Aorta (tissue), 5 donors: Measurements from ENCODE around the gene TGFBI. TPM values are rescaled to one million over a fixed set of nuclear protein-coding genes. Genes with fewer than 3 reads are reported as not detected.

Experiments used
- ATAC-seq: fragments of 200-7000 bp; cut with Tn5 transposase; one replicate; pipeline ENCODE4 v1.9.1; 2022; ENCODE audit warnings: moderate library complexity; ENCODE audit not compliant: low FRiP score
- DNase-seq, 2 donors: peaks; one replicate each; pipeline ENCODE4 v3.0.0-alpha.2; 2020
- H3K27ac ChIP-seq, 2 donors: one replicate each; pipeline ENCODE4 v1.5.1; 2013; ENCODE audit warnings: low read length in 2 of 2, mild to moderate bottlenecking in 2 of 2, moderate library complexity in 2 of 2, control low read depth in 1 of 2, inconsistent platforms in 1 of 2, low read depth in 1 of 2
- H3K27me3 ChIP-seq, 2 donors: one replicate each; pipeline ENCODE4 v1.6.1; 2013; ENCODE audit warnings: control low read depth in 1 of 2, low read length in 1 of 2, mild to moderate bottlenecking in 1 of 2, moderate library complexity in 1 of 2; ENCODE audit not compliant: insufficient read depth in 2 of 2, control insufficient read depth in 1 of 2
- H3K36me3 ChIP-seq, 2 donors: one replicate each; pipeline ENCODE4 v1.6.1; 2013; ENCODE audit warnings: control low read depth in 1 of 2, low read length in 1 of 2, mild to moderate bottlenecking in 1 of 2; ENCODE audit not compliant: insufficient read depth in 2 of 2, control insufficient read depth in 1 of 2
- H3K4me1 ChIP-seq, 2 donors: one replicate each; pipeline ENCODE4 v1.6.1; 2013; ENCODE audit warnings: low read length in 2 of 2, control low read depth in 1 of 2, mild to moderate bottlenecking in 1 of 2, moderate library complexity in 1 of 2; ENCODE audit not compliant: insufficient read depth in 2 of 2, control insufficient read depth in 1 of 2
- H3K4me3 ChIP-seq, 2 donors: one replicate each; pipeline ENCODE4 v1.5.1; 2013; ENCODE audit warnings: low read length in 2 of 2, control low read depth in 1 of 2, mild to moderate bottlenecking in 1 of 2
- H3K9me3 ChIP-seq: one replicate; pipeline ENCODE4 v1.6.1; 2013; ENCODE audit warnings: mild to moderate bottlenecking, low read length; ENCODE audit not compliant: control insufficient read depth
- WGBS, 2 donors: extraction: QIAGEN DNeasy Blood & Tissue Kit; methylation state at CpG; one replicate each; pipeline ENCODE4 v1.1.7; 2013; 5-methylcytosine and 5-hydroxymethylcytosine counted together
- intact Hi-C, 2 donors: fragments of 100-400 bp; cut with DNase I; formaldehyde crosslinking; loops; one replicate each; pipeline versions ENCODE4 v1.14.2 to v1.15.0; 2022
- polyA plus RNA-seq, 2 donors: library from polyadenylated mRNA; stranded (reverse); fragments of 200-250 nt; gene quantifications; one replicate each; pipeline ENCODE4 v1.2.3, GENCODE V29; 2013
- total RNA-seq, 2 donors: library from RNA; stranded (reverse); fragmentation: NEBNext Ultra II Directional; extraction: Animal tissue kit (Norgen Biotek cat#: 25700); gene quantifications; one replicate each; pipeline ENCODE4 v1.2.1, GENCODE V29; 2021
- donor health status: healthy with polysubstance abuse.
- donor health status: Bipolar disorder and iron deficiency.
- donor health status: DM: no; HTN: no; CAD: no.
- donor health status: DM: no; HTN: no; CAD: no.
- donor health status: DM: yes; HTN: yes; CAD: no.

Gene TGFBI
- total and polyA plus RNA-seq, 4 donors: 83.3 to 335 (median 207) TPM

GRCh38 chr5:136087961-136088871 is 59.4 kb downstream of the TGFBI start:
- ATAC-seq: peak; percentile 88
- H3K36me3 ChIP-seq: no peaks in the 10 kb centered on the region
- no peaks in the 10 kb centered on the region for H3K27me3 ChIP-seq
- peaks cover 0 to 3% of the 10 kb centered on the region in 2 donors for H3K4me1 ChIP-seq
- intact Hi-C loops: loop anchor here in 1 of 2 donors (10.0 kb wide), 1 partner anchor 87 kb away; no protein-coding TSS in a partner anchor
- DNase-seq: peak; percentile 74 to 87
- no peak overlapping the region for H3K4me3 ChIP-seq
- H3K9me3 ChIP-seq: no peaks in the 10 kb centered on the region
- H3K27ac ChIP-seq: no peak overlapping the region
- WGBS, 2 donors: 30 to 37% methylated on average over 16 of the region's 16 CpGs

- no peak overlapping the region for H3K27ac ChIP-seq
- 88 to 90% methylated on average over 7 of the region's 7 CpGs for WGBS, 2 donors
Measured at GRCh38 chr5:136089791-136090190, 61.0 kb downstream of the TGFBI start.

GRCh38 chr5:136090319-136090718 is 61.5 kb downstream of the TGFBI start:
- DNase-seq (no peak), ATAC-seq (no peak)
- peaks cover 0 to 3% of the 10 kb centered on the region in 2 donors for H3K4me1 ChIP-seq
- H3K9me3 ChIP-seq: no peaks in the 10 kb centered on the region
- no peaks in the 10 kb centered on the region for H3K36me3 ChIP-seq
- WGBS, 2 donors: 93 to 96% methylated on average over 4 of the region's 4 CpGs
- intact Hi-C loops: no loop called here
- H3K4me3 ChIP-seq: no peak overlapping the region
- H3K27ac ChIP-seq: no peak overlapping the region
- no peaks in the 10 kb centered on the region for H3K27me3 ChIP-seq

More at GRCh38 chr5:136089791-136090190, 61.0 kb downstream of the TGFBI start:
- Histone ChIP-seq H3K27me3 (no peaks in the 10 kb centered on the region), H3K9me3 (no peaks in the 10 kb centered on the region), H3K4me3 (no peak overlapping the region), H3K4me1 (peaks cover 0 to 3% of the 10 kb centered on the region in 2 donors), H3K36me3 (no peaks in the 10 kb centered on the region)
- DNase-seq: no peak
- ATAC-seq: no peak
- intact Hi-C loops: loop anchor here in 1 of 2 donors (10.0 kb wide), 1 partner anchor 85 kb away; no protein-coding TSS in a partner anchor

GRCh38 chr5:136094189-136094912 is 65.6 kb downstream of the TGFBI start:
- Histone ChIP-seq H3K36me3 (no peaks in the 10 kb centered on the region), H3K4me1 (no peaks in the 10 kb centered on the region), H3K27me3 (no peaks in the 10 kb centered on the region), H3K4me3 (no peak overlapping the region), H3K27ac (no peak overlapping the region), H3K9me3 (no peaks in the 10 kb centered on the region)
- intact Hi-C loops: no loop called here
- DNase-seq (no peak), ATAC-seq (no peak)
- 72 to 76% methylated on average over 3 of the region's 3 CpGs for WGBS, 2 donors

GRCh38 chr5:136094913-136095641 is 66.3 kb downstream of the TGFBI start:
- no peaks in the 10 kb centered on the region for H3K9me3 ChIP-seq
- H3K27me3 ChIP-seq: no peaks in the 10 kb centered on the region
- WGBS, 2 donors: 88 to 92% methylated on average over 8 of the region's 8 CpGs
- intact Hi-C loops: no loop called here
- no peak overlapping the region for H3K4me3 ChIP-seq
- ATAC-seq (no peak), DNase-seq (no peak)
- H3K4me1 ChIP-seq: no peaks in the 10 kb centered on the region
- H3K36me3 ChIP-seq: no peaks in the 10 kb centered on the region
- no peak overlapping the region for H3K27ac ChIP-seq

- DNase-seq (no peak), ATAC-seq (no peak)
- intact Hi-C loops: no loop called here
- Histone ChIP-seq H3K36me3 (no peaks in the 10 kb centered on the region), H3K4me1 (no peaks in the 10 kb centered on the region), H3K4me3 (no peak overlapping the region), H3K27ac (no peak overlapping the region), H3K27me3 (no peaks in the 10 kb centered on the region), H3K9me3 (no peaks in the 10 kb centered on the region)
- WGBS, 2 donors: 35 to 38% methylated on average over 4 of the region's 4 CpGs
Measured at GRCh38 chr5:136098176-136098575, 69.4 kb downstream of the TGFBI start.

GRCh38 chr5:136099870-136100269 is 71.1 kb downstream of the TGFBI start:
- Histone ChIP-seq H3K9me3 (no peaks in the 10 kb centered on the region), H3K4me3 (no peak overlapping the region), H3K27me3 (no peaks in the 10 kb centered on the region), H3K36me3 (no peaks in the 10 kb centered on the region), H3K4me1 (no peaks in the 10 kb centered on the region), H3K27ac (no peak overlapping the region)
- WGBS, 2 donors: 80 to 86% methylated on average over 3 of the region's 3 CpGs
- intact Hi-C loops: no loop called here
- DNase-seq (no peak), ATAC-seq (no peak)

GRCh38 chr5:136101884-136102283 is 73.1 kb downstream of the TGFBI start:
- intact Hi-C loops: no loop called here
- no peak for DNase-seq
- no peaks in the 10 kb centered on the region for H3K27me3 ChIP-seq
- no peaks in the 10 kb centered on the region for H3K9me3 ChIP-seq
- 97 to 98% methylated on average over 1 of the region's 1 CpG for WGBS, 2 donors
- no peak overlapping the region for H3K4me3 ChIP-seq
- no peak for ATAC-seq
- H3K4me1 ChIP-seq: no peaks in the 10 kb centered on the region
- no peak overlapping the region for H3K27ac ChIP-seq
- H3K36me3 ChIP-seq: no peaks in the 10 kb centered on the region
